Ishikawa (cell line): ENCODE measurements around the gene RABGAP1L.

ENCODE experiments used
- CREB1 ChIP-seq: IDR thresholded peaks from 2 replicates; pipeline ENCODE4 v1.6.1; 2012; ENCODE audit warnings: low read depth
- EGR1 ChIP-seq: IDR thresholded peaks from 2 replicates; pipeline ENCODE4 v1.6.1; 2012
- EP300 ChIP-seq: IDR thresholded peaks from 2 replicates; pipeline ENCODE4 v1.6.1; 2012; ENCODE audit warnings: borderline replicate concordance
- FOXM1 ChIP-seq: IDR thresholded peaks from 2 replicates; pipeline ENCODE4 v1.6.1; 2012; ENCODE audit warnings: low read depth, borderline replicate concordance
- MAX ChIP-seq: IDR thresholded peaks from 2 replicates; pipeline ENCODE4 v1.6.1; 2012
- NFIC ChIP-seq: IDR thresholded peaks from 2 replicates; pipeline ENCODE4 v1.6.1; 2012
- TAF1 ChIP-seq: IDR thresholded peaks from 2 replicates; pipeline ENCODE4 v1.6.1; 2012; ENCODE audit warnings: low read depth, mild to moderate bottlenecking
- TEAD4 ChIP-seq: IDR thresholded peaks from 2 replicates; pipeline ENCODE4 v1.6.1; 2012
- ZBTB7A ChIP-seq: IDR thresholded peaks from 2 replicates; pipeline ENCODE4 v1.6.1; 2012; ENCODE audit warnings: low read depth
- TF ChIP-seq, protein P1 (sequence below): IDR thresholded peaks from 2 replicates; pipeline ENCODE4 v1.6.1; 2012; ENCODE audit warnings: low read depth, mild to moderate bottlenecking

DNA sequence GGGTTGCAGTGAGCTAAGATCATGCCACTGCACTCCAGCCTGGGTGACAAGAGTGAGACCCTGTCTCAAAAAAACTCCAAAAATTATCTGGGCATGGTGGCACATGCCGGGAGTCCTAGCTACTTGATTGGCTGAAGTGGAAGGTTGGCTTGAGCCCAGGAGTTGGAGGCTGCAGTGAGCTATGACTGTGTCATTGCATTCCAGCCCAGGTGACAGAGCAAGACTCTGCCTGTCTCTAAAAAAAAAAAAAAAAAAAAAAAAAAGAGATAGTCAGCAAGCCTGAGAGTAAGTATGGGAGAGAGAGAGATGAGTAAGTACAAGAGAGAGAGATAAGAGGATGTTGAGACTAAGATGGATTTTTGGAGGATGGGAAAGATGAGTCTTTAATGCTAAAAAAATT is 659.6 kb downstream of the RABGAP1L start:
- TF ChIP-seq EP300 = no peak
- TF ChIP-seq, protein P1, sequence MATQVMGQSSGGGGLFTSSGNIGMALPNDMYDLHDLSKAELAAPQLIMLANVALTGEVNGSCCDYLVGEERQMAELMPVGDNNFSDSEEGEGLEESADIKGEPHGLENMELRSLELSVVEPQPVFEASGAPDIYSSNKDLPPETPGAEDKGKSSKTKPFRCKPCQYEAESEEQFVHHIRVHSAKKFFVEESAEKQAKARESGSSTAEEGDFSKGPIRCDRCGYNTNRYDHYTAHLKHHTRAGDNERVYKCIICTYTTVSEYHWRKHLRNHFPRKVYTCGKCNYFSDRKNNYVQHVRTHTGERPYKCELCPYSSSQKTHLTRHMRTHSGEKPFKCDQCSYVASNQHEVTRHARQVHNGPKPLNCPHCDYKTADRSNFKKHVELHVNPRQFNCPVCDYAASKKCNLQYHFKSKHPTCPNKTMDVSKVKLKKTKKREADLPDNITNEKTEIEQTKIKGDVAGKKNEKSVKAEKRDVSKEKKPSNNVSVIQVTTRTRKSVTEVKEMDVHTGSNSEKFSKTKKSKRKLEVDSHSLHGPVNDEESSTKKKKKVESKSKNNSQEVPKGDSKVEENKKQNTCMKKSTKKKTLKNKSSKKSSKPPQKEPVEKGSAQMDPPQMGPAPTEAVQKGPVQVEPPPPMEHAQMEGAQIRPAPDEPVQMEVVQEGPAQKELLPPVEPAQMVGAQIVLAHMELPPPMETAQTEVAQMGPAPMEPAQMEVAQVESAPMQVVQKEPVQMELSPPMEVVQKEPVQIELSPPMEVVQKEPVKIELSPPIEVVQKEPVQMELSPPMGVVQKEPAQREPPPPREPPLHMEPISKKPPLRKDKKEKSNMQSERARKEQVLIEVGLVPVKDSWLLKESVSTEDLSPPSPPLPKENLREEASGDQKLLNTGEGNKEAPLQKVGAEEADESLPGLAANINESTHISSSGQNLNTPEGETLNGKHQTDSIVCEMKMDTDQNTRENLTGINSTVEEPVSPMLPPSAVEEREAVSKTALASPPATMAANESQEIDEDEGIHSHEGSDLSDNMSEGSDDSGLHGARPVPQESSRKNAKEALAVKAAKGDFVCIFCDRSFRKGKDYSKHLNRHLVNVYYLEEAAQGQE = no peak
- no peak for TF ChIP-seq TAF1
- no peak for TF ChIP-seq FOXM1
- no peak for TF ChIP-seq EGR1
- no peak for TF ChIP-seq MAX
- TF ChIP-seq ZBTB7A = no peak
- TF ChIP-seq NFIC = no peak
- no peak for TF ChIP-seq TEAD4
- no peak for TF ChIP-seq CREB1
